HCT116 (cell line): Measurements from ENCODE around the gene JDP2.

Experiments used
- ELF1 ChIP-seq: IDR thresholded peaks from 2 replicates; pipeline ENCODE4 v1.6.1; 2012; ENCODE audit warnings: low read depth, borderline replicate concordance
- EZH2 ChIP-seq: fragments of 200-600 bp; sonication (generic); IDR thresholded peaks from 2 replicates; pipeline ENCODE4 v1.6.1; 2017; ENCODE audit warnings: antibody characterized with exemption, mixed run types
- EZH2phosphoT487 ChIP-seq: fragments of 200-600 bp; IDR thresholded peaks from 2 replicates; pipeline ENCODE4 v1.6.1; 2018; ENCODE audit warnings: antibody characterized with exemption, borderline replicate concordance
- POLR2A ChIP-seq: IDR thresholded peaks from 2 replicates; pipeline ENCODE4 v1.7.0; 2011; ENCODE audit warnings: borderline replicate concordance; ENCODE audit not compliant: insufficient read depth, insufficient read length; ENCODE audit errors: extremely low read depth
- POLR2AphosphoS5 ChIP-seq: IDR thresholded peaks from 2 replicates; pipeline ENCODE4 v1.6.1; 2011; ENCODE audit warnings: mild to moderate bottlenecking, low read depth, low read length, moderate library complexity
- SIN3A ChIP-seq: IDR thresholded peaks from 2 replicates; pipeline ENCODE4 v1.6.1; 2012; ENCODE audit warnings: low read depth
- SP1 ChIP-seq: IDR thresholded peaks from 2 replicates; pipeline ENCODE4 v1.6.1; 2012; ENCODE audit warnings: low read depth
- SRF ChIP-seq: IDR thresholded peaks from 2 replicates; pipeline ENCODE4 v1.6.1; 2012; ENCODE audit warnings: low read depth
- TF ChIP-seq, protein P1 (sequence below): IDR thresholded peaks from 2 replicates; pipeline ENCODE4 v1.6.1; 2012; ENCODE audit warnings: low read depth
- TF ChIP-seq, protein P2 (sequence below), 3 experiments: fragments of 200-600 bp in 1 of 3; sonication (generic) in 1 of 3; IDR thresholded peaks in 2 of 3; conservative IDR thresholded peaks in 1 of 3; 2 replicates each; pipeline ENCODE4 v1.5.1; 2012 to 2017; ENCODE audit warnings: low read depth in 2 of 3, low read length in 2 of 3, antibody characterized with exemption in 1 of 3, borderline replicate concordance in 1 of 3, control low read depth in 1 of 3, mild to moderate bottlenecking in 1 of 3, mixed read lengths in 1 of 3, mixed run types in 1 of 3, moderate library complexity in 1 of 3; ENCODE audit not compliant: insufficient read depth in 1 of 3
- TF ChIP-seq, protein P3 (sequence below): IDR thresholded peaks from 2 replicates; pipeline ENCODE4 v1.6.1; 2011; ENCODE audit warnings: mild to moderate bottlenecking, low read length, moderate library complexity; ENCODE audit not compliant: insufficient replicate concordance; ENCODE audit errors: extremely low read depth
- TF ChIP-seq, protein P4 (sequence below): IDR thresholded peaks from 2 replicates; pipeline ENCODE4 v1.6.1; 2012

GRCh38 chr14:75449696-75450095 lies 21.9 kb downstream of the JDP2 start:
- TF ChIP-seq, protein P1, sequence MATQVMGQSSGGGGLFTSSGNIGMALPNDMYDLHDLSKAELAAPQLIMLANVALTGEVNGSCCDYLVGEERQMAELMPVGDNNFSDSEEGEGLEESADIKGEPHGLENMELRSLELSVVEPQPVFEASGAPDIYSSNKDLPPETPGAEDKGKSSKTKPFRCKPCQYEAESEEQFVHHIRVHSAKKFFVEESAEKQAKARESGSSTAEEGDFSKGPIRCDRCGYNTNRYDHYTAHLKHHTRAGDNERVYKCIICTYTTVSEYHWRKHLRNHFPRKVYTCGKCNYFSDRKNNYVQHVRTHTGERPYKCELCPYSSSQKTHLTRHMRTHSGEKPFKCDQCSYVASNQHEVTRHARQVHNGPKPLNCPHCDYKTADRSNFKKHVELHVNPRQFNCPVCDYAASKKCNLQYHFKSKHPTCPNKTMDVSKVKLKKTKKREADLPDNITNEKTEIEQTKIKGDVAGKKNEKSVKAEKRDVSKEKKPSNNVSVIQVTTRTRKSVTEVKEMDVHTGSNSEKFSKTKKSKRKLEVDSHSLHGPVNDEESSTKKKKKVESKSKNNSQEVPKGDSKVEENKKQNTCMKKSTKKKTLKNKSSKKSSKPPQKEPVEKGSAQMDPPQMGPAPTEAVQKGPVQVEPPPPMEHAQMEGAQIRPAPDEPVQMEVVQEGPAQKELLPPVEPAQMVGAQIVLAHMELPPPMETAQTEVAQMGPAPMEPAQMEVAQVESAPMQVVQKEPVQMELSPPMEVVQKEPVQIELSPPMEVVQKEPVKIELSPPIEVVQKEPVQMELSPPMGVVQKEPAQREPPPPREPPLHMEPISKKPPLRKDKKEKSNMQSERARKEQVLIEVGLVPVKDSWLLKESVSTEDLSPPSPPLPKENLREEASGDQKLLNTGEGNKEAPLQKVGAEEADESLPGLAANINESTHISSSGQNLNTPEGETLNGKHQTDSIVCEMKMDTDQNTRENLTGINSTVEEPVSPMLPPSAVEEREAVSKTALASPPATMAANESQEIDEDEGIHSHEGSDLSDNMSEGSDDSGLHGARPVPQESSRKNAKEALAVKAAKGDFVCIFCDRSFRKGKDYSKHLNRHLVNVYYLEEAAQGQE, result no peak
- TF ChIP-seq, protein P2, sequence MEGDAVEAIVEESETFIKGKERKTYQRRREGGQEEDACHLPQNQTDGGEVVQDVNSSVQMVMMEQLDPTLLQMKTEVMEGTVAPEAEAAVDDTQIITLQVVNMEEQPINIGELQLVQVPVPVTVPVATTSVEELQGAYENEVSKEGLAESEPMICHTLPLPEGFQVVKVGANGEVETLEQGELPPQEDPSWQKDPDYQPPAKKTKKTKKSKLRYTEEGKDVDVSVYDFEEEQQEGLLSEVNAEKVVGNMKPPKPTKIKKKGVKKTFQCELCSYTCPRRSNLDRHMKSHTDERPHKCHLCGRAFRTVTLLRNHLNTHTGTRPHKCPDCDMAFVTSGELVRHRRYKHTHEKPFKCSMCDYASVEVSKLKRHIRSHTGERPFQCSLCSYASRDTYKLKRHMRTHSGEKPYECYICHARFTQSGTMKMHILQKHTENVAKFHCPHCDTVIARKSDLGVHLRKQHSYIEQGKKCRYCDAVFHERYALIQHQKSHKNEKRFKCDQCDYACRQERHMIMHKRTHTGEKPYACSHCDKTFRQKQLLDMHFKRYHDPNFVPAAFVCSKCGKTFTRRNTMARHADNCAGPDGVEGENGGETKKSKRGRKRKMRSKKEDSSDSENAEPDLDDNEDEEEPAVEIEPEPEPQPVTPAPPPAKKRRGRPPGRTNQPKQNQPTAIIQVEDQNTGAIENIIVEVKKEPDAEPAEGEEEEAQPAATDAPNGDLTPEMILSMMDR (IDR thresholded peaks at IDR 0.05 in 2 of 3, conservative IDR thresholded peaks at IDR 0.05 in 1 of 3; ENCODE audit: borderline replicate concordance in 1 of 3, insufficient read depth in 1 of 3, low read depth in 2 of 3, low read length in 2 of 3), result no peak
- no peak for TF ChIP-seq POLR2A
- TF ChIP-seq SRF, result no peak
- no peak for TF ChIP-seq SP1
- TF ChIP-seq POLR2AphosphoS5, result no peak
- TF ChIP-seq, protein P3, sequence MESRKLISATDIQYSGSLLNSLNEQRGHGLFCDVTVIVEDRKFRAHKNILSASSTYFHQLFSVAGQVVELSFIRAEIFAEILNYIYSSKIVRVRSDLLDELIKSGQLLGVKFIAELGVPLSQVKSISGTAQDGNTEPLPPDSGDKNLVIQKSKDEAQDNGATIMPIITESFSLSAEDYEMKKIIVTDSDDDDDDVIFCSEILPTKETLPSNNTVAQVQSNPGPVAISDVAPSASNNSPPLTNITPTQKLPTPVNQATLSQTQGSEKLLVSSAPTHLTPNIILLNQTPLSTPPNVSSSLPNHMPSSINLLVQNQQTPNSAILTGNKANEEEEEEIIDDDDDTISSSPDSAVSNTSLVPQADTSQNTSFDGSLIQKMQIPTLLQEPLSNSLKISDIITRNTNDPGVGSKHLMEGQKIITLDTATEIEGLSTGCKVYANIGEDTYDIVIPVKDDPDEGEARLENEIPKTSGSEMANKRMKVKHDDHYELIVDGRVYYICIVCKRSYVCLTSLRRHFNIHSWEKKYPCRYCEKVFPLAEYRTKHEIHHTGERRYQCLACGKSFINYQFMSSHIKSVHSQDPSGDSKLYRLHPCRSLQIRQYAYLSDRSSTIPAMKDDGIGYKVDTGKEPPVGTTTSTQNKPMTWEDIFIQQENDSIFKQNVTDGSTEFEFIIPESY, result no peak
- no peak for TF ChIP-seq SIN3A
- no peak for TF ChIP-seq EZH2
- no peak for TF ChIP-seq ELF1
- TF ChIP-seq EZH2phosphoT487, result no peak
- TF ChIP-seq, protein P4, sequence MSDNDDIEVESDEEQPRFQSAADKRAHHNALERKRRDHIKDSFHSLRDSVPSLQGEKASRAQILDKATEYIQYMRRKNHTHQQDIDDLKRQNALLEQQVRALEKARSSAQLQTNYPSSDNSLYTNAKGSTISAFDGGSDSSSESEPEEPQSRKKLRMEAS, result no peak
